H7 (cell line): ENCODE data around the gene SCRG1. TPM values are rescaled to one million over a fixed set of nuclear protein-coding genes. Genes with fewer than 3 reads are reported as not detected.

Experiments used
- DNase-seq: peaks from one replicate; pipeline ENCODE4 v3.0.0; 2012
- H3K27me3 ChIP-seq: 2 replicates; pipeline ENCODE4 v1.6.0; 2011; ENCODE audit warnings: mild to moderate bottlenecking, low read length; ENCODE audit not compliant: control insufficient read depth, insufficient read depth
- H3K36me3 ChIP-seq: replicated peaks from 2 replicates; pipeline ENCODE4 v1.5.1; 2011; ENCODE audit warnings: low read length; ENCODE audit not compliant: control insufficient read depth, insufficient read depth
- H3K4me3 ChIP-seq: 2 replicates; pipeline ENCODE4 v1.5.1; 2011; ENCODE audit warnings: low read depth, mild to moderate bottlenecking, control low read depth, low read length, moderate library complexity; ENCODE audit not compliant: insufficient read depth
- total RNA-seq: library from RNA; depleted of rRNA; stranded (reverse); fragments of >200 nt; shearing (Covaris generic); gene quantifications from 2 replicates; pipeline ENCODE4 v1.2.3, GENCODE V29; 2014

SCRG1 gene
- total RNA-seq, 1 experiment from 2014 or later, result not detected

GRCh38 chr4:173420324-173420752 is 21.4 kb upstream of the SCRG1 start:
- DNase-seq, result no peak
- Histone ChIP-seq H3K27me3 (no peaks in the 10 kb centered on the region), H3K4me3 (no peak overlapping the region), H3K36me3 (no peaks in the 10 kb centered on the region)

DNA sequence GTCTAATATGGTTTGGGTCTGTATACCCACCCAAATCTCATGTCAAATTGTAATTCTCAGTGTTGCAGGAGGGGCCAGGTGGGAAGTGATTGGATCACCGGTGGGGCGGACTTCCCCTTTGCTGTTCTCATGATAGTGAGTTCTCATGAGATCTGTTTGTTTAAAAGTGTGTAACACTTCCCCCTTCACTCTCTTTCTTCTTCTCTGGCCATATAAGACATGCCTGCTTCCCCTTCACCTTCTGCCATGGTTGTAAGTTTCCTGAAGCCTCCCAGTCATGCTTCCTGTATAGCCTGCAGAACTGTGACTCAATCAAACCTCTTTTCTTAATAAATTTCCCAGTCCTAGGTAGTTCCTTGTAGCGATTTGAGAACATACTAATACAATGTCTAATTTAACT is 19.7 kb upstream of the SCRG1 start:
- H3K27me3 ChIP-seq, result no peaks in the 10 kb centered on the region
- H3K4me3 ChIP-seq, result no peak overlapping the region
- no peaks in the 10 kb centered on the region for H3K36me3 ChIP-seq
- no peak for DNase-seq

GRCh38 chr4:173417833-173418232 is 18.9 kb upstream of the SCRG1 start:
- H3K4me3 ChIP-seq, result no peak overlapping the region
- H3K36me3 ChIP-seq, result no peaks in the 10 kb centered on the region
- no peaks in the 10 kb centered on the region for H3K27me3 ChIP-seq
- no peak for DNase-seq

GRCh38 chr4:173415885-173416653 is 17.2 kb upstream of the SCRG1 start:
- no peak for DNase-seq
- Histone ChIP-seq H3K4me3 (no peak overlapping the region), H3K36me3 (no peaks in the 10 kb centered on the region), H3K27me3 (no peaks in the 10 kb centered on the region)

DNA sequence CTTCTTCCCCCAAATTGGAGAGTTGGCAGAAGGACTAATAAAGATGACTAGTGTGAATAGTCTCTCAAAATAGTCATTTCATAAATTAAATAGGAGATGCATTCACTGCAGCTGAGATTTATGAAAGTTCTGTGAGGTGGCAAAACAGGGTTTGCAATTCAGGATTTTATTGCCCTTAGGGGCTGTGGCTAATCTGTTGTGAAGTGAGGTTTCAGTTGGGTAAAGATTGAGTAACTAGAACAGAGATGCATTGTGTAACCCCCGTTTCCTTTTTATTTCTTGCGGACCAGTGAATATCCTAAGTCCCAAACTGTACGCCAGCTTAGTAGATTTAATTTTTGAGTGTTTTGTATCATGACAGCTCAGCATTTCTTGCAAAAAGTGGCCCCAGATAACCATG is 16.2 kb upstream of the SCRG1 start:
- no peak for DNase-seq
- H3K4me3 ChIP-seq, result no peak overlapping the region
- H3K36me3 ChIP-seq, result no peaks in the 10 kb centered on the region
- no peaks in the 10 kb centered on the region for H3K27me3 ChIP-seq

DNA sequence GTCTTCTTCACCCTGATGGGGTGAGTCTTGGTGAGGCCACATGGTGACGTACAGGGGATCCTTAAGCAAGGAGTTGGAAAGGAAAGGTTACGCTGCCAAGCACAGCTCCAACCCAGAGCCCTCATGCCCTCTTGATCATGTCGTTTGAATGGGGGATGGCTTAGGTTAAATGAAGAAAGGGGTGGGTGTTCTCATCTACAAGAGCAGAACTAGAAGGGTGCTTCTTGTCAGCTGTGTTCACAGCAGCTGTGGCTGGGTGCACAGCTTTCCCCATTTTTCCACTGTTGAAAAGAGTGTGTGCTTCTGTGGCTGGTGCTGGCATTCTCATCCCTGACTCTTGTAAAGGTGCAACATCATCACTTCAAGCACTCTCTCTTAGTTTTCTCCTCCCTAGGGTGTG is 15.5 kb upstream of the SCRG1 start:
- H3K36me3 ChIP-seq, result no peaks in the 10 kb centered on the region
- DNase-seq, result no peak
- H3K4me3 ChIP-seq, result no peak overlapping the region
- no peaks in the 10 kb centered on the region for H3K27me3 ChIP-seq

DNA sequence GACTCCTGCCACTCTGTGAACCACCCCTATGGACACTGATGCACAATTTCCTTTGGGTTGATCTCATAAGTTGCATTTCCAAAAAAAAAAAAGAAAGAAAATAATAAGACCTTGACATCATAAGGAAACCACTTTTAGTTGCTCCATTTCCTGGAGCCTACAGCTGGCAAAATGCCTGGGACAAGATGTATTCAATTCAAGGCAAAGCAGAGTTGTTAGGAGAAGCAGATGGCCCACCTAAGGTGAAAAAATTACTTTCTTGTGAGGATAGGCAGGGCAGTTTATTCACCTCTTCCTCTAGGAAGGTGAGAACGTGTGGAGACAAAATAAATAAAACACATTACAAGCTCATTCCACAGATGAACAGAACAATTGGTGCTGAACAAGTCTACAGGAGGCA is 14.1 kb upstream of the SCRG1 start:
- no peak for DNase-seq

DNA sequence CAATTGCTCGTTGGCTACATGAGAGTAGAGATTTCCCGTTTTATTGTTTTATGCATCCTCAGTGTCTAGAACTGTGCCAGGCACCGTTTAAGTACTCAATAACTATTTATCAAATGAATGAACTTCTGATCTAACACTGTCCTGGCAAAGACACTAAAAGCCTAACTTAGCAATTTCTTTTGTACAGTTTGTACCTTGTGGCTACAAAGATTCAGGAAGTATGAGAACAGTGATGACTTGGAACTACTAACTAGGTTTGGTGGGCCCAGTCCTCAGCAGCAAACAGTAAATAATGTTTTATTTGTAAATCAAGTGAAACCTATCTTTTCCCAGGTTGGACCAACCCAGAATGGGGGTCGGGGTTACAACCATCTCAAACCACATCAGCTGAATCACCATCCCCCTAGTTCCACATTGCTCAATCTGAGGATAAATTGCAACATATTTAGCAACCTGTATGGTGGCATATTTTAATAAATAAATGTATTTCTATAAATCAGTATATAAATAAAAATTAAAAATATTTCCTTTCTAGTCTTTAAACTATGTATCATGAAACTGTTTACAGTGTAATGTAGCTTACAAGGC is 12.3 kb upstream of the SCRG1 start:
- H3K27me3 ChIP-seq, result no peaks in the 10 kb centered on the region
- DNase-seq, result no peak
- H3K36me3 ChIP-seq, result no peaks in the 10 kb centered on the region
- H3K4me3 ChIP-seq, result no peak overlapping the region

More for the DNA sequence above, 14.1 kb upstream of the SCRG1 start:
- Histone ChIP-seq H3K36me3 (no peaks in the 10 kb centered on the region), H3K27me3 (no peaks in the 10 kb centered on the region), H3K4me3 (no peak overlapping the region)

DNA sequence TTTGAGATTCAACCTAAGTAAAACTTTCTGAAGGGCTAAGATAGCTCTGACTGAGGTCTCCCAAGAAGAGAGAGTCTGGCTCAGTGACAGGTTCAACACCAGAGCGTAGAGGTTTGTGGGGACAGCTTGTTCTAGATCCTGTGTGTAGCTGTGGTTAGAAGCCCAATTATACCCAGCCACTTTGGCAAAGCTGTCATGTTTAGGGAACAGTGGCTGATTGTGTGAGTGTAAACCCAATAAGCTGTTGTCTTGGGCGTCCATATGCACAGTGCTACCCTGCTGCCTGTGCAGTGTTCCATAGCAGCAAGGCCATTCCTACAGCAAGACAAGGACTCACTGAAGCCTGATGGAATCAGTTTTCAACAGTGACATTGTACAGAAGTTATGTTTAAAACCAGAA is 11.2 kb upstream of the SCRG1 start:
- H3K27me3 ChIP-seq, result no peaks in the 10 kb centered on the region
- H3K4me3 ChIP-seq, result no peak overlapping the region
- DNase-seq, result no peak
- H3K36me3 ChIP-seq, result no peaks in the 10 kb centered on the region

GRCh38 chr4:173405840-173406606 is 7.1 kb upstream of the SCRG1 start:
- no peak overlapping the region for H3K4me3 ChIP-seq
- no peaks in the 10 kb centered on the region for H3K36me3 ChIP-seq
- H3K27me3 ChIP-seq, result no peaks in the 10 kb centered on the region
- DNase-seq, result no peak

DNA sequence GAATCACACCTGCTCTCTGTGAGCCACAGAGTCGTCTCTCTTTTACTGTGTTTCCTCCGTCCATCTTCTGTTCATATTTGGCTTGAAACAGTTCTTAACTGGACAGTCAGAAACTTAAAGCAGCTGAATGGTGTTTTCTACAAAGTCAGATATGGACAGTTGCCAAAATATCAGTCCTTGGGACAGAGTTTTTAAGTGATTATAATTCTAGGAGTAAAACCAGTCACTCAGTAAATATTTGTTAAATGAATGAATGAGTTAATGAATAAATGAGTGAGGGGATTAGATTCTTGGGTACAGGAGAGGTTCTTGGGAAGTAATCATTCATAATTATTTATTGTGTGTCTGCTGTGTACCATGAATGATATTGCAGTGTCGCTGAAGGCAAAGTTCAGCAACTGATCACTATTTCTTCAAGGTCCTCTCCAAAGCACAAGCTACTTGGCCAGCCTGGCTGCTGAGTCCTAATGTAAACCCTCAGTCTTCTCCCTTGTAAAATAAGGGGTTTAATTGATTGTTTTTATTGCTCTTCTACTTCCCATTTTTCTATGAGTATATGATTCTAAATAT is 5.5 kb upstream of the SCRG1 start:
- Histone ChIP-seq H3K36me3 (no peaks in the 10 kb centered on the region), H3K27me3 (no peaks in the 10 kb centered on the region), H3K4me3 (no peak overlapping the region)
- no peak for DNase-seq

- Histone ChIP-seq H3K36me3 (no peaks in the 10 kb centered on the region), H3K4me3 (no peak overlapping the region), H3K27me3 (no peaks in the 10 kb centered on the region)
- no peak for DNase-seq
Measured at GRCh38 chr4:173403051-173403450, 4.1 kb upstream of the SCRG1 start.

GRCh38 chr4:173401063-173401462 is 2.1 kb upstream of the SCRG1 start:
- Histone ChIP-seq H3K4me3 (no peak overlapping the region), H3K36me3 (no peaks in the 10 kb centered on the region)

DNA sequence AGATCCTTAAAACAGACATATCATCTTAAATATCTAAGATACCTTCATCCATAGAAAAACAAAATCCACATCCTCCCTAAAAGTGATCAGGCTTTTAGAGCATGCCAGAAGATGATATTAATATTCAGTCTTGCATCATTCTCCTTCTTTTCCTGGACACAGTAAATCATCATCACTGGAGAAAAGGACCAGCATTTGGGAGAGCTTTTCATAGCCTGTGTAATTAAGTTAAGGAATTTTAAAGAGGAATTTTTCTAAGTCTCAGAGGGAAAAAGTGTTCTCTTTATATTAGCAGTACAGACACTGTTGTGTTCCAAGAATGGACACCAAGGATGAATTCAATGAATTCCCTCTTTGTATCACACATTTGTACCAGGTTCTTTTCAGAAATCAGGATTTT is 696 bp downstream of the SCRG1 start:
- Histone ChIP-seq H3K36me3 (no peaks in the 10 kb centered on the region), H3K4me3 (no peak overlapping the region), H3K27me3 (no peaks in the 10 kb centered on the region)
- DNase-seq, result no peak

More at GRCh38 chr4:173401063-173401462, 2.1 kb upstream of the SCRG1 start:
- no peak for DNase-seq
- no peaks in the 10 kb centered on the region for H3K27me3 ChIP-seq

- H3K36me3 ChIP-seq, result no peaks in the 10 kb centered on the region
- no peak overlapping the region for H3K4me3 ChIP-seq
- no peak for DNase-seq
- no peaks in the 10 kb centered on the region for H3K27me3 ChIP-seq
Measured at GRCh38 chr4:173397604-173398003, 1.3 kb downstream of the SCRG1 start.
